Gastrocnemius medialis (tissue), 4 donors: Measurements from ENCODE around the gene RNF112.

Experiments
- POLR2A ChIP-seq, 2 donors: fragments of 450-650 bp; IDR thresholded peaks; one replicate each; pipeline ENCODE4 v1.6.1; 2017; ENCODE audit warnings: antibody characterized with exemption in 2 of 2, mild to moderate bottlenecking in 2 of 2, moderate library complexity in 2 of 2
- TF ChIP-seq, protein P1 (sequence below), 5 experiments: fragments of 450-650 bp in 3 of 5; fragments of 200-600 bp in 2 of 5; sonication (generic) in 2 of 5; IDR thresholded peaks in 4 of 5; conservative IDR thresholded peaks in 1 of 5; 1 replicate in 4 of 5; 2 replicates in 1 of 5; pipeline ENCODE4 v1.5.1; 2016 to 2019; ENCODE audit warnings: antibody characterized with exemption in 5 of 5, mild to moderate bottlenecking in 3 of 5, moderate library complexity in 3 of 5

DNA sequence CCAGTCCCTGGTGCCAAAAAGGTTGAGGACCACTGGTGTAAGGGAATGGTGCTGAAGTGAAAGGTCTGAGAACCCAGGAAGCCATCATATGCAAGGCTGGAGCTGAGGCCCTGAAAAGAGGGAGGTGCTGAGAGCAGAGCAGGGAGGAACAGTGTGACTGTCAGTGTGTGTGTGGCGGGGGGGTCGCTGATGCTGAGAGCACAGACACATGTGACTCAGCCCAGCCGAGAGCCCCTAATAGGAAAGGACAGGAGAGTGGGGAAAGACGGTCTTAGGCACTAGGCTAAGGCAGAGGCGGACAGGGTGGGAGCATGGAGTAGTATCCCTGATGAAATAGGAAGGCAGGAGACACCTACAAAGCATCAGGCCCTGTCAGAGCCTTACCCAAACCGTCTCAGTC lies 49.7 kb upstream of the RNF112 start:
- TF ChIP-seq, protein P1, sequence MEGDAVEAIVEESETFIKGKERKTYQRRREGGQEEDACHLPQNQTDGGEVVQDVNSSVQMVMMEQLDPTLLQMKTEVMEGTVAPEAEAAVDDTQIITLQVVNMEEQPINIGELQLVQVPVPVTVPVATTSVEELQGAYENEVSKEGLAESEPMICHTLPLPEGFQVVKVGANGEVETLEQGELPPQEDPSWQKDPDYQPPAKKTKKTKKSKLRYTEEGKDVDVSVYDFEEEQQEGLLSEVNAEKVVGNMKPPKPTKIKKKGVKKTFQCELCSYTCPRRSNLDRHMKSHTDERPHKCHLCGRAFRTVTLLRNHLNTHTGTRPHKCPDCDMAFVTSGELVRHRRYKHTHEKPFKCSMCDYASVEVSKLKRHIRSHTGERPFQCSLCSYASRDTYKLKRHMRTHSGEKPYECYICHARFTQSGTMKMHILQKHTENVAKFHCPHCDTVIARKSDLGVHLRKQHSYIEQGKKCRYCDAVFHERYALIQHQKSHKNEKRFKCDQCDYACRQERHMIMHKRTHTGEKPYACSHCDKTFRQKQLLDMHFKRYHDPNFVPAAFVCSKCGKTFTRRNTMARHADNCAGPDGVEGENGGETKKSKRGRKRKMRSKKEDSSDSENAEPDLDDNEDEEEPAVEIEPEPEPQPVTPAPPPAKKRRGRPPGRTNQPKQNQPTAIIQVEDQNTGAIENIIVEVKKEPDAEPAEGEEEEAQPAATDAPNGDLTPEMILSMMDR (IDR thresholded peaks at IDR 0.05 in 4 of 5, conservative IDR thresholded peaks at IDR 0.05 in 1 of 5) = no peak
- TF ChIP-seq POLR2A (IDR thresholded peaks at IDR 0.05) = no peak
